ENCODE measurements around the gene CDK17.

The CDK17 gene

GRCh38 chr12:96235484-96235826 lies 164.8 kb downstream of the CDK17 start:
- DNase-seq = no peak

GRCh38 chr12:96234591-96235483 lies 165.4 kb downstream of the CDK17 start:
- no peak for DNase-seq

GRCh38 chr12:96233939-96234461 lies 166.2 kb downstream of the CDK17 start:
- no peak for DNase-seq

- DNase-seq = no peak
These were observed 167.1 kb downstream of the CDK17 start for GRCh38 chr12:96233168-96233567.

GRCh38 chr12:96230646-96231045 lies 169.6 kb downstream of the CDK17 start:
- DNase-seq = no peak

- DNase-seq = no peak
These were observed 171.5 kb downstream of the CDK17 start for GRCh38 chr12:96228566-96229248.
